CD4-positive, alpha-beta memory T cell (primary cell): ENCODE data around the gene LATS2. TPM values are rescaled to one million over a fixed set of nuclear protein-coding genes. Genes with fewer than 3 reads are reported as not detected.

Experiments used
- CTCF ChIA-PET: fragments of 350-600 bp; sonication (Branson Sonifier 250); formaldehyde crosslinking; loops from one replicate; lab custom pipeline; 2021; ENCODE audit warnings: inconsistent platforms; ENCODE audit not compliant: partially characterized antibody; lab: Charles Lee
- POLR2A ChIA-PET: fragments of 350-600 bp; sonication (Branson Sonifier 250); formaldehyde crosslinking; loops from one replicate; lab custom pipeline; 2021; ENCODE audit not compliant: partially characterized antibody; lab: Charles Lee
- DNase-seq, 5 donors: peaks; one replicate each; pipeline versions ENCODE4 v3.0.0 to v3.0.0-alpha.2; 2020 to 2022; ENCODE audit warnings: mixed read lengths in 1 of 5
- H3K27ac ChIP-seq: one replicate; pipeline ENCODE4 v1.7.0; 2013; ENCODE audit warnings: low read depth, low read length
- H3K27me3 ChIP-seq: 2 replicates; pipeline ENCODE4 v1.7.0; 2013; ENCODE audit warnings: mild to moderate bottlenecking, low read length, moderate library complexity; ENCODE audit not compliant: insufficient read depth
- H3K36me3 ChIP-seq: 2 replicates; pipeline ENCODE4 v1.7.0; 2013; ENCODE audit warnings: mild to moderate bottlenecking, low read length, moderate library complexity; ENCODE audit not compliant: insufficient read depth
- H3K4me1 ChIP-seq: 2 replicates; pipeline ENCODE4 v1.7.0; 2013; ENCODE audit warnings: mild to moderate bottlenecking, low read length, moderate library complexity; ENCODE audit not compliant: insufficient read depth
- H3K4me3 ChIP-seq, 2 donors: one replicate each; pipeline ENCODE4 v1.7.0; 2013; ENCODE audit warnings: low read length in 2 of 2, mild to moderate bottlenecking in 1 of 2
- H3K9me3 ChIP-seq, 2 donors: one replicate each; pipeline ENCODE4 v1.7.0; 2013; ENCODE audit warnings: low read length in 2 of 2, control low read depth in 1 of 2; ENCODE audit not compliant: control insufficient read depth in 1 of 2
- H3K27ac Mint-ChIP-seq, 7 donors: one replicate each; pipeline ENCODE4 v1.8.0; 2020 to 2021; ENCODE audit warnings: mixed read lengths in 7 of 7, mild to moderate bottlenecking in 6 of 7, inconsistent platforms in 3 of 7, moderate library complexity in 3 of 7
- H3K27me3 Mint-ChIP-seq, 2 donors: one replicate each; pipeline ENCODE4 v1.8.0; 2020 to 2021; ENCODE audit warnings: mixed read lengths in 2 of 2
- H3K36me3 Mint-ChIP-seq, 2 donors: one replicate each; pipeline ENCODE4 v1.8.0; 2020 to 2021; ENCODE audit warnings: mixed read lengths in 2 of 2, inconsistent platforms in 1 of 2, mild to moderate bottlenecking in 1 of 2
- H3K4me1 Mint-ChIP-seq, 4 donors: one replicate each; pipeline ENCODE4 v1.8.0; 2020 to 2021; ENCODE audit warnings: mixed read lengths in 4 of 4, mild to moderate bottlenecking in 1 of 4
- H3K4me3 Mint-ChIP-seq, 8 donors: one replicate each; pipeline ENCODE4 v1.8.0; 2020 to 2021; ENCODE audit warnings: mixed read lengths in 8 of 8, mild to moderate bottlenecking in 7 of 8, moderate library complexity in 6 of 8, inconsistent platforms in 3 of 8
- H3K9me3 Mint-ChIP-seq, 8 donors: one replicate each; pipeline ENCODE4 v1.8.0; 2020 to 2021; ENCODE audit warnings: mixed read lengths in 8 of 8, mild to moderate bottlenecking in 5 of 8, inconsistent platforms in 3 of 8, moderate library complexity in 1 of 8
- intact Hi-C: fragments of 100-400 bp; cut with micrococcal nuclease; formaldehyde crosslinking; loops from one replicate; pipeline ENCODE4 v1.15.1; 2023
- polyA plus RNA-seq, 2 donors: library from polyadenylated mRNA; unstranded; fragments of 300-500 nt; fragmentation: Illumina TruSeq; gene quantifications; one replicate each; pipeline ENCODE4 v1.2.3, GENCODE V29; 2021
- total RNA-seq, 2 experiments: library from RNA; stranded (reverse); gene quantifications; one replicate each; pipeline ENCODE4 v1.2.3, GENCODE V29; 2021

The LATS2 gene
- total and polyA plus RNA-seq, 4 experiments from 2014 or later = 0.25 to 4.5 (median 3.4) TPM; not detected in 1

- Mint-ChIP-seq H3K9me3 (no peaks in the 10 kb centered on the region), H3K27me3 (peaks cover 2 to 4% of the 10 kb centered on the region in 2 donors), H3K4me1 (peaks cover 4 to 7% (median 5%) of the 10 kb centered on the region in 4 donors), H3K27ac (peak overlapping the region in 1 of 7 donors; percentile 44), H3K36me3 (peaks cover 6 to 7% of the 10 kb centered on the region in 2 donors), H3K4me3 (peak overlapping the region in 1 of 8 donors; percentile 27)
- Histone ChIP-seq H3K4me3 (no peak overlapping the region), H3K9me3 (no peaks in the 10 kb centered on the region), H3K27ac (no peak overlapping the region), H3K36me3 (no peaks in the 10 kb centered on the region), H3K27me3 (no peaks in the 10 kb centered on the region), H3K4me1 (no peaks in the 10 kb centered on the region)
- CTCF ChIA-PET = no interaction called here
- POLR2A ChIA-PET = no interaction called here
- DNase-seq = no peak
- intact Hi-C loops = no loop called here
These were observed 69.5 kb downstream of the LATS2 start for GRCh38 chr13:20991741-20992520.

- Mint-ChIP-seq H3K4me3 (no peak overlapping the region), H3K9me3 (no peaks in the 10 kb centered on the region), H3K4me1 (peaks cover 5 to 8% (median 6%) of the 10 kb centered on the region in 4 donors), H3K36me3 (peaks cover 6 to 7% of the 10 kb centered on the region in 2 donors), H3K27ac (no peak overlapping the region), H3K27me3 (peaks cover 2 to 4% of the 10 kb centered on the region in 2 donors)
- no peaks in the 10 kb centered on the region for H3K4me1 ChIP-seq
- DNase-seq = no peak
- H3K4me3 ChIP-seq = no peak overlapping the region
- H3K27me3 ChIP-seq = no peaks in the 10 kb centered on the region
- H3K9me3 ChIP-seq = no peaks in the 10 kb centered on the region
- ChIA-PET POLR2A (no interaction called here), CTCF (no interaction called here)
- no peaks in the 10 kb centered on the region for H3K36me3 ChIP-seq
- intact Hi-C loops = no loop called here
- no peak overlapping the region for H3K27ac ChIP-seq
These were observed 70.4 kb downstream of the LATS2 start for GRCh38 chr13:20990910-20991525.

- intact Hi-C loops = no loop called here
These were observed 71.6 kb downstream of the LATS2 start for GRCh38 chr13:20989656-20990321.

GRCh38 chr13:20988909-20989655 is 72.3 kb downstream of the LATS2 start:
- H3K36me3 ChIP-seq = no peaks in the 10 kb centered on the region
- H3K4me1 ChIP-seq = no peaks in the 10 kb centered on the region
- Mint-ChIP-seq H3K27ac (no peak overlapping the region), H3K27me3 (peaks cover 2% of the 10 kb centered on the region in 2 donors), H3K4me1 (peaks cover 3 to 12% (median 4%) of the 10 kb centered on the region in 4 donors), H3K9me3 (no peaks in the 10 kb centered on the region), H3K36me3 (peaks cover 6 to 7% of the 10 kb centered on the region in 2 donors), H3K4me3 (no peak overlapping the region)
- CTCF ChIA-PET = interaction anchor here (0.6 kb wide), 1 partner anchor 277 kb away, joined by 3 read pairs; no protein-coding TSS in a partner anchor
- no peak overlapping the region for H3K4me3 ChIP-seq
- DNase-seq = no peak
- H3K27ac ChIP-seq = no peak overlapping the region
- H3K27me3 ChIP-seq = no peaks in the 10 kb centered on the region
- POLR2A ChIA-PET = no interaction called here
- no peaks in the 10 kb centered on the region for H3K9me3 ChIP-seq
- intact Hi-C loops = no loop called here

More at GRCh38 chr13:20989656-20990321, 71.6 kb downstream of the LATS2 start:
- H3K27me3 Mint-ChIP-seq = peaks cover 2 to 4% of the 10 kb centered on the region in 2 donors
- peaks cover 6 to 7% of the 10 kb centered on the region in 2 donors for H3K36me3 Mint-ChIP-seq
- no peak overlapping the region for H3K4me3 Mint-ChIP-seq
- Histone ChIP-seq H3K36me3 (no peaks in the 10 kb centered on the region), H3K9me3 (no peaks in the 10 kb centered on the region), H3K27ac (no peak overlapping the region), H3K27me3 (no peaks in the 10 kb centered on the region), H3K4me3 (no peak overlapping the region), H3K4me1 (no peaks in the 10 kb centered on the region)
- no peak for DNase-seq
- no peak overlapping the region for H3K27ac Mint-ChIP-seq
- ChIA-PET POLR2A (no interaction called here), CTCF (interaction anchor here (0.6 kb wide), 1 partner anchor 278 kb away, joined by 3 read pairs; no protein-coding TSS in a partner anchor)
- peaks cover 5 to 12% (median 7%) of the 10 kb centered on the region in 4 donors for H3K4me1 Mint-ChIP-seq
- H3K9me3 Mint-ChIP-seq = no peaks in the 10 kb centered on the region

- Histone ChIP-seq H3K27ac (no peak overlapping the region), H3K27me3 (no peaks in the 10 kb centered on the region), H3K4me1 (no peaks in the 10 kb centered on the region), H3K9me3 (no peaks in the 10 kb centered on the region), H3K36me3 (no peaks in the 10 kb centered on the region), H3K4me3 (no peak overlapping the region)
- ChIA-PET CTCF (no interaction called here), POLR2A (no interaction called here)
- intact Hi-C loops = no loop called here
- DNase-seq = no peak
- Mint-ChIP-seq H3K36me3 (peaks cover 6 to 7% of the 10 kb centered on the region in 2 donors), H3K4me3 (no peak overlapping the region), H3K4me1 (peaks cover 0 to 8% (median 3%) of the 10 kb centered on the region in 4 donors), H3K27me3 (peaks cover under 1 to 2% of the 10 kb centered on the region in 2 donors), H3K9me3 (no peaks in the 10 kb centered on the region), H3K27ac (no peak overlapping the region)
These were observed 73.1 kb downstream of the LATS2 start for GRCh38 chr13:20988033-20988908.

GRCh38 chr13:20987599-20987998 is 73.8 kb downstream of the LATS2 start:
- Histone ChIP-seq H3K27ac (no peak overlapping the region), H3K4me1 (no peaks in the 10 kb centered on the region), H3K27me3 (no peaks in the 10 kb centered on the region), H3K4me3 (no peak overlapping the region), H3K9me3 (no peaks in the 10 kb centered on the region), H3K36me3 (no peaks in the 10 kb centered on the region)
- ChIA-PET POLR2A (no interaction called here), CTCF (no interaction called here)
- intact Hi-C loops = no loop called here
- peaks cover 6 to 7% of the 10 kb centered on the region in 2 donors for H3K36me3 Mint-ChIP-seq
- H3K4me1 Mint-ChIP-seq = peaks cover 0 to 6% (median 3%) of the 10 kb centered on the region in 4 donors
- H3K4me3 Mint-ChIP-seq = no peak overlapping the region
- H3K9me3 Mint-ChIP-seq = no peaks in the 10 kb centered on the region
- peaks cover 0 to 2% of the 10 kb centered on the region in 2 donors for H3K27me3 Mint-ChIP-seq
- no peak overlapping the region for H3K27ac Mint-ChIP-seq
- DNase-seq = no peak
